OCI-LY1 (cell line): Measurements from ENCODE around the gene TRIM2.

ENCODE experiments used
- CTCF ChIP-seq: fragments of 200-600 bp; sonication (generic), shearing (Covaris generic); IDR thresholded peaks from 2 replicates; pipeline ENCODE4 v1.5.1; 2017; ENCODE audit warnings: mild to moderate bottlenecking, antibody characterized with exemption, low read length, moderate library complexity, mixed read lengths
- EZH2 ChIP-seq: fragments of 200-600 bp; sonication (generic), shearing (Covaris generic); IDR thresholded peaks from 2 replicates; pipeline ENCODE4 v1.8.0; 2017; ENCODE audit warnings: borderline replicate concordance, mixed run types, mild to moderate bottlenecking, antibody characterized with exemption, low read length, moderate library complexity, mixed read lengths

GRCh38 chr4:153185331-153185852, 18.9 kb upstream of the TRIM2 start:
- TF ChIP-seq CTCF (no peak), EZH2 (no peak)
